Measurements from ENCODE around the gene MBD5. TPM values are rescaled to one million over a fixed set of nuclear protein-coding genes. Genes with fewer than 3 reads are reported as not detected.

MBD5 gene
- total RNA-seq, 1 donor from 2014 or later: 38.8 TPM

GRCh38 chr2:148124271-148124670 is 103.4 kb downstream of the MBD5 start:
- no peak for DNase-seq (ENCODE audit: low spot score)
- Histone ChIP-seq H2AFZ (replicated peaks) (no peak overlapping the region), H3K27me3 (no peaks in the 10 kb centered on the region), H3K4me1 (no peaks in the 10 kb centered on the region), H3K4me2 (no peak overlapping the region), H3K4me3 (no peak overlapping the region), H3K27ac (no peak overlapping the region), H3F3A (ENCODE audit: low read depth) (no peaks in the 10 kb centered on the region), H3K9me3 (ENCODE audit: low read depth) (no peaks in the 10 kb centered on the region), H3K9ac (no peak overlapping the region), H3K36me3 (no peaks in the 10 kb centered on the region), H3K79me2 (ENCODE audit: low read depth) (no peaks in the 10 kb centered on the region), H4K20me1 (ENCODE audit: low read depth) (no peaks in the 10 kb centered on the region)
- TF ChIP-seq EZH2phosphoT487 (IDR thresholded peaks at IDR 0.05) (no peak), CTCF (IDR thresholded peaks at IDR 0.05) (no peak), EZH2 (IDR thresholded peaks at IDR 0.05) (no peak)
- no peak overlapping the region for H3K27ac Mint-ChIP-seq
- no peaks in the 10 kb centered on the region for H3K4me1 Mint-ChIP-seq
- no peaks in the 10 kb centered on the region for H3K9me3 Mint-ChIP-seq
- H3K27me3 Mint-ChIP-seq (ENCODE audit: insufficient read depth, low read depth): no peaks in the 10 kb centered on the region
- H3K36me3 Mint-ChIP-seq: peaks cover 10% of the 10 kb centered on the region
- no peak overlapping the region for H3K4me3 Mint-ChIP-seq

DNA sequence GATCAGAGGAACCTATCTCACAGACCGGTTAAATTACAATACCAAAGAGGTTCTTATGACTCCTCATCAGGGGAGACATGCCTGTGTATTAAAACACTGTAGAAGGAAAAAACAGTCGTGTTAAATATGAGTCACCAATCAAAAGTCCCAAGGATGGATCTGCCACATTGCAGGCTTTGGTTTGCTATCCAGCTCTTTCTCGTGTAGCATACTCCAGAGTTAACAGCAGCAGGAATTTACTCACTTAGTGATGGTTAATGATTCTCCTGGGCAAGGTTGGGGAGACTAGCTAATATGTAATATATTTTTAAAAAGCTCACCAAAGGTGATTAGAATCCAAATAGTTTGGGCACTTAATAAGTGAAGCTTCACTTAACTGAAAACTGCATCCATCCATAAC is 109.7 kb downstream of the MBD5 start:
- Histone ChIP-seq H3K9ac (no peak overlapping the region), H4K20me1 (ENCODE audit: low read depth) (no peaks in the 10 kb centered on the region), H3K4me2 (no peak overlapping the region), H3K4me3 (no peak overlapping the region), H3K9me3 (ENCODE audit: low read depth) (no peaks in the 10 kb centered on the region), H3K27me3 (no peaks in the 10 kb centered on the region), H2AFZ (replicated peaks) (no peak overlapping the region), H3K4me1 (no peaks in the 10 kb centered on the region), H3K36me3 (no peaks in the 10 kb centered on the region), H3K79me2 (ENCODE audit: low read depth) (no peaks in the 10 kb centered on the region), H3F3A (ENCODE audit: low read depth) (no peaks in the 10 kb centered on the region), H3K27ac (no peak overlapping the region)
- Mint-ChIP-seq H3K4me1 (no peaks in the 10 kb centered on the region), H3K9me3 (no peaks in the 10 kb centered on the region), H3K4me3 (no peak overlapping the region), H3K36me3 (peaks cover 4% of the 10 kb centered on the region), H3K27me3 (ENCODE audit: insufficient read depth, low read depth) (no peaks in the 10 kb centered on the region), H3K27ac (no peak overlapping the region)
- no peak for TF ChIP-seq EZH2phosphoT487 (IDR thresholded peaks at IDR 0.05)
- no peak for TF ChIP-seq CTCF (IDR thresholded peaks at IDR 0.05)
- TF ChIP-seq EZH2 (IDR thresholded peaks at IDR 0.05): no peak
- DNase-seq (ENCODE audit: low spot score): no peak

DNA sequence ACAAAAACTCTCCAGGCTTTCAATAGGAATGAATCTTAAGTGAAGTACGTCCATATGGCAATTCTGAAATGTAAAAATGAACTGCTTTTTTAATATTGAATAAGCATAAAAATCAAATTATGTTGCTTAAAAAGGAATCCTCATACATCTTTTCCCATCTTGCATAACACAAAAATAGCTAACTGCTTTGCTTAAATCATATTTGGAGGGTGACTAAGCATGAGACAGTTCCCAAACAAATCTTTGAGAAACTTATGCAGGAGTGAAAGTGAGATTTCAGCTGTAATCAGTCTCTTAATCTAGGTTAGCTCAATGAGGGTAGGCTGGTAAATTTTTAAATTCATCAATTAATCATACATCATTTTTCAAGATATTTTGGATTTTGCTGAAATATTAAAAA is 111.5 kb downstream of the MBD5 start:
- Mint-ChIP-seq H3K4me3 (no peak overlapping the region), H3K27me3 (ENCODE audit: insufficient read depth, low read depth) (no peaks in the 10 kb centered on the region), H3K36me3 (peaks cover under 1% of the 10 kb centered on the region), H3K9me3 (no peaks in the 10 kb centered on the region), H3K4me1 (no peaks in the 10 kb centered on the region), H3K27ac (no peak overlapping the region)
- no peaks in the 10 kb centered on the region for H3K79me2 ChIP-seq (ENCODE audit: low read depth)
- no peaks in the 10 kb centered on the region for H3K36me3 ChIP-seq
- no peak for TF ChIP-seq CTCF (IDR thresholded peaks at IDR 0.05)
- no peak for TF ChIP-seq EZH2phosphoT487 (IDR thresholded peaks at IDR 0.05)
- TF ChIP-seq EZH2 (IDR thresholded peaks at IDR 0.05): no peak
- no peaks in the 10 kb centered on the region for H3K4me1 ChIP-seq
- DNase-seq (ENCODE audit: low spot score): no peak
- H3K9ac ChIP-seq: no peak overlapping the region
- no peaks in the 10 kb centered on the region for H3K9me3 ChIP-seq (ENCODE audit: low read depth)
- H3K4me3 ChIP-seq: no peak overlapping the region
- H3F3A ChIP-seq (ENCODE audit: low read depth): no peaks in the 10 kb centered on the region
- no peak overlapping the region for H2AFZ ChIP-seq (replicated peaks)
- no peaks in the 10 kb centered on the region for H4K20me1 ChIP-seq (ENCODE audit: low read depth)
- no peak overlapping the region for H3K4me2 ChIP-seq
- no peak overlapping the region for H3K27ac ChIP-seq
- no peaks in the 10 kb centered on the region for H3K27me3 ChIP-seq

All from neural progenitor cell (in vitro differentiated cells).